HG02763 (cell line): ENCODE data around the gene MMP15.
"Not testable (repeated sequence)": the region's sequence is repeated elsewhere in the genome, so short reads cannot be mapped to it uniquely, and the experiment has no call there.

Experiments
- ATAC-seq: cut with Tn5 transposase; IDR thresholded peaks from one replicate; pipeline ENCODE4 v1.9.1; 2021; ENCODE audit warnings: mild to moderate bottlenecking, moderate library complexity; ENCODE audit not compliant: unreplicated experiment

The MMP15 gene

DNA sequence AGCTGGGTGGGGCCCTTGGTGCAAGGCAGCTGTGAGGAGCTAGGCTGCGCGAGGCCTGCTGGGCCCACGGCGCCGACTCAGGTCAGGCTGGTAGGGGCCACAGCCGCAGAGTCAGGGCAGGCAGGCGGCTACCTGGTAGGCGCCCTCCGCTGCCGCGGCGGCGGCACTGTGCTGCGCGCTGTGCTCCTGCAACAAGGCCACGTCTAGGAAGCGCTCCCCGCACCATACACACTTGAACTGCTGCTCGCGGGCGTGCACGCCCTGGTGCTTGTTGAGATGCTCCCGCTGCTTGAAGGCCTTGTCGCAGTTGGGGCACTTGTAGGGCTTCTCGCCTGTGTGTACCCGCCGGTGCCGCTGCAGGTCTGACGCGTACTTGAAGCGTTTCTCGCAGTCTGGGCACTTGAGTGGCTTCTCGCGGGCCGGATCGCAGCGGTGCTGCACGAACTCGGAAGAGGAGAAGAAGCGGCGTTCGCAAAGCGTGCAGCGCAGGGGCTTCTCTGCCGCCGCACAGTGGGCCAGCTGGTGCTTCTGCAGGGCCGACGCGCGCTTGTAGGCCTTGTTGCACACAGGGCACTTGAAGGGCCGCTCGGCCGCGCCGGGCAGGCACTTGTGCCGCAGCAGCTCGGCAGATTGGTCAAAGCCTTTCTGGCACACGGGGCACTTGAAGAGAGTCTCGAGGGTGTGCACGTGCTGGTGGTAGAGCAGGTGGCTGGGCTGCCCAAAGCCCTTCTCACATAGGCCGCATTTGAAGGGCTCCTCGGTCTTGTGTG, 29.0 kb upstream of the MMP15 start:
- ATAC-seq, result no peak

DNA sequence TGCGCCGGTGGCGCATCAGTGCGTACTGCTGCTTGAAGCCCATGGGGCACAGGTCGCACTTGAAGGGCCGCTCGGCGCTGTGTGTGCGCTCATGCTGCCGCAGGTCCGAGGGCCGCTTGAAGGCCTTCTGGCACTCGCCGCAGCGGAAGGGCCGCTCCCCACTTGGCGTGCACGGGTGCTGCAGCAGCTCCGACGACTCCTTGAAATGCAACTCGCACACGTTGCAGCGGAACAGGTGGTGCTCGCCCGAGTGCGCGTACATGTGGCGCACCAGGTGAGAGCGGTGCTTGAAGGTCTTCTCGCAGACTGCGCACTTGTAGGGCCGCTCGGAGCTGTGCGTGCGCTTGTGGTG, 28.4 kb upstream of the MMP15 start:
- no peak for ATAC-seq

DNA sequence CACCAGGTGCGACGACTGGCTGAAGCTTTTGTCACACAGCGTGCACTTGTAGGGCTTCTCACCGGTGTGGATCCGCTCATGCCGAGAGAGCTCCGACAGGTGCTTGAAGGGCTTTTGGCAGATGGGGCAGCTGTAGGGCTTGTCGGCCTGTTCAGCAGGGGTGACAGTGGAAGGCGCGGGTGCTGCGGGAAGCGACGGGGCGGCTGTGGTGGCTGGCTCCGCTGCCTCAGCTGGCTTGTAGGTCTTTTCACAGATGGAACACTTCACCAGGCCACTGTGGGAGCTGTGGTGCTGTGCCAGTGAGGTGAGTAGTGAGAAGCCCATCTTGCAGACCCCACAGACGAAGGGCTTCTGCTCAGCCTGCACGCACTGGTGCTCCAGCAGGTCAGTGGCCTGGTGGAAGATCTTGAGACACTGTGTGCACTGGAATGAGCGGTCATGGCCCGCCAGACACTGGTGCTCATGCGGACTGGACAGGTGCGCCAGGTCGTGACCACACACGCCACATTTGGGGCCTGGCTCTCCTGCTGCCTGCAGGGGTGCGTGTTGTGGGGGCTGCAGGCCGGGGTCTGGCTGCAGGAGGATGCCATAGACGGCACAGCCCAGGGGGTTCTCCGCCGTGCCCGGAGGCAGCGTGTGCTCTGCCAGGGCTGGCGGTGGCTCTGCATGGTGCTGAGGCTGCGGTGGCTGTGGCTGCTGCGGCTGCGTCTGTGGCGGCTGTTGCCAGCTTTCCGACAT, 27.9 kb upstream of the MMP15 start:
- no peak for ATAC-seq

DNA sequence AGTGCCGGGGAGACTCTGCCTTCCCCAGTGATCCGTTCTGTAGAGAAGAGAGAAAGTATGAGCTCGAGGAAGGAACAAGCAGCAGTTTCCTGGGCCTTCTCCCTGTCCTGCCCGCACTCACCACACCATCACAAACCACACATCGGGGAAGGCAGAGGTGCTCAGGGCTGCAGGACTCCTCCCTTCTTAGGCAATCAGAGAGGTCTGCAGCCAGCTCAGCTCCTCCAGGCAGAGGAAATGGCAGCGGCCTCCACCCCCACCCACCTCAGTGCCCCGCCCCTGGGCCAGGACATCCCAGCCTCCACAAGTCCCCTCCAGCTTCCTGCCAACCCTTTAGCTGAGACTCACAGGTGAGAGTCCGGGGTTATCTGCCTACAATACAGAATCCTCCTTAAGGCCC, 27.1 kb upstream of the MMP15 start:
- no peak for ATAC-seq

DNA sequence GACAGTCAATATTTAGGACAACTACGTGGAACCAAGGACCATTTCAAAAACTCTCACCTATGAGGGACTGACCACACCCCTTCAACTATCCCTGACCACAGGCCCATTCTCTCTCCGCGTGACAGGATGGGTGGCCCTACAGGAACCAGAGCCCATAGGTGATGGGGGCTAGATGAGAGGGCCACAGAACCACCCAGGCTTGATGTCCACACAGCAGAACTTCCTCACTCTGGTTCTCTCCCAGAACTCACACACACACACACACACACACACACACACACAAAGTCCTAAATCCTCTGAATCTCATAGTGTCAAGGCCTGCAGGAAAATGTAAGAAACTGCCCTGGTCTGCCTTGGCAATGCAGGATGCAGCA, 26.6 kb upstream of the MMP15 start:
- ATAC-seq, result no peak

DNA sequence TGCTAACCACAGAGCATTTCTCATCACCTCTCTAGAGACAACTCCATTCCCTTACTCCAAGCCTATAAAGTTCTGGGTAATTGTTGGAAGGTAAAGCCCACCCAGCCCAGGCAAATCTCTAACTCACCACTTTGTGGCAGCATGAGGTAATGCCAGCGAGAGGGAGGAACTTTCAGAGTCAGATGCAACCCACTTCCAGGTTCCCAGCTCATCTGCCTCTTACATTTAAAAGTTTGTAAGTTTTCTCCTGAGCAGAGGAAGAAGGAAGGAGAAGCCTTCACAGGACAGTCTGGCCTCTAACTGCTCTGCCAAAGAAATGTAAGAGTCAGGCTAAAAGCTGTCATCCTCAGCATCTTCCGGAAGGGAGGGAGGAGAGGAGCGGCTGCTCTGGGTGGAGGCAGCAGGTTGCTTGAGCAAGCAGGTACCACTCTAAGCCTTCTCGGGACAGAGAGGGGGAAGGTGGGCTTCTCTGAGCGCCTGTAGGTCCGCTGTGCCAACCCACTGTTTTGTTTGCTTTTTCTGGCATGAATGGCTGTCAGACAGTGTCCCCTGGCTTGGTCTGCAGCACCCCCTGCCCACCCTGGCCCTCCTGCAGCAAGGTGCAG, 26.1 kb upstream of the MMP15 start:
- ATAC-seq, result no peak

DNA sequence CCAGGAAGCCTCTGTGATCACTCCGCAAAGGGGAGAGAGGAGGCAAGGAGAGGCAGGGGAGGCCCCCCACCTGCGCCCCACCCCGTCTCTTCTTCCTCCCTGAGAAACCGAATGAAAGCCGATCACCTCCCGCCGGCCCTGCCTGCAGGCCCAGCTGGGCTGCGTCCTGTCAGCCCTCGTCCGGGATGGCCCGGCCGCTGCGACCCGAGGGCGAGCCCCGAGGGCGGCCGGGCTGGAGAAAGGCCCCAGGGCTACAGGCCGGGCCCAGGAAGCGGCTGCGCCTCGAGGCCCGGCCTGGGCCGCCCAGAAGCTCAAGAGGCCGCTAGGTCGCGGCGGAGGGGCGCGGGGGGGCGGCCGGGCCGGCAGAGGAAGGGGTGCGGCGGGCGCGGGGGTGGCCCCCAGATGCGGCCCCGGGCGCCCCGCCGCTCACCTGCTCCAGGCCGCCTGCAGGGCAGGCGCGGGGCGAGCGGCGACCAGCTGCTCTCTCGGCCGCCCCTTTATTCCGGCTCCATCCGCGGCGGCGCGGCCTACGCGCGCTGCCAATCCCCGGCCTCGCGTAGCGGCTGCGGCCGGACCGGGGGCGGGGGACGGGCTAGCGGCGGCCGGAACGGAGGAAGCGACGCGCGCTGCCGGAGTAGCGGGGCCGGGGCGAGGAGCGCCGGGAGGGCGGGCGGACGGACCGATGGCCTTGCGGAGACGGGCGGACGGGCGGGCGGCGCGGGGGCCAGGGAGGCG, 25.4 kb upstream of the MMP15 start, which contains the start of gene ZNF319:
TSS of gene ZNF319 (minus strand) at position 702 of the 735 bp plus-strand sequence. CDS start 2,407 bp downstream, outside the sequence.
- peak; percentile 16 for ATAC-seq

DNA sequence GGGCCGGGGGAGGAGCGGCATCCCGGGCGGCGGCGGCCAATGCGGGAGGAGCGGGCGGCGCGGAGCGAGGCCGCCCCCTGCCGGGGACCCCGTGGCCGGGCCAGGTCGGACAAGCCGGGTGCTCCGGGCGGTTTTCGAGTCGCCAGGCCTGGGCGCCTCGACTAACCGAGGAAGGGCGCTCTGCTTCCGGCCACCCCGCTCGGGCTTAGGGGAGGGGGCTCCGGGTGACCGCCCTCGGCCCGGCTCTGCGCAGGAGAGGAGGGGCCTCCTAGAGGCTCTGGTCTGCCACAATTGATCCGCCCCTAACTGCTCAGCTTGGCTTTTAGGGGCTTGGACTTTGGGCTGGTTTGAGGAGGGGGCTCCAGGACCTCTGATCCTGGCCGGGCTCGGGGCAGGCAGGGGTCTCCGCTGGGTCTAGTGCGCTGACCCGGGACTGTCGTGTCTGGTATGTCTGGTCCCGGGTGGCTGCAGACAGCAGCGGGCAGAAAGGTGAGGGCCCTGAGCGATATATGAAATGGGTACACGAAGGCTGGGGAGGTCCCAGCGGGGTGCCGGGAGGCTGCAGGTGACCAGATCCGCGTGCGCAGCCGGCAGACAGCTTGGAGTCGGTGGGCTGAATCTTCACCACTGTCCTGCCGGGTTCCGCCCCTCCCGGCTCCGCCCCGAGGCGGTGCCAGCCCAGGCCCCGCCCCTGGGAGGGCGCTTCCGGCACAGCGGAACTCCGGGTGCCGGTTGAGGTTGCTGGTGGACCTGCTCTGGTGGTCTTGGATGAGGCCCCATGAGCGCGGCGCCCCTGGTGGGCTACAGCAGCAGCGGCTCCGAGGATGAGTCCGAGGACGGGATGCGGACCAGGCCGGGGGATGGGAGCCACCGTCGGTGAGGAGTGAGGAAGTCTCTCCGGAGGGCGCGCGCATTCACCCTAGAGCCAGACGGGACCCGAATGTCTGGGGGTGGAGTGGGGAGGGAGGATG, 24.6 kb upstream of the MMP15 start, which contains the start of gene USB1:
TSS of gene USB1 (plus strand) at position 702 of the 971 bp plus-strand sequence. CDS start at position 779, 77 bp downstream.
- ATAC-seq, result peak; percentile 79

DNA sequence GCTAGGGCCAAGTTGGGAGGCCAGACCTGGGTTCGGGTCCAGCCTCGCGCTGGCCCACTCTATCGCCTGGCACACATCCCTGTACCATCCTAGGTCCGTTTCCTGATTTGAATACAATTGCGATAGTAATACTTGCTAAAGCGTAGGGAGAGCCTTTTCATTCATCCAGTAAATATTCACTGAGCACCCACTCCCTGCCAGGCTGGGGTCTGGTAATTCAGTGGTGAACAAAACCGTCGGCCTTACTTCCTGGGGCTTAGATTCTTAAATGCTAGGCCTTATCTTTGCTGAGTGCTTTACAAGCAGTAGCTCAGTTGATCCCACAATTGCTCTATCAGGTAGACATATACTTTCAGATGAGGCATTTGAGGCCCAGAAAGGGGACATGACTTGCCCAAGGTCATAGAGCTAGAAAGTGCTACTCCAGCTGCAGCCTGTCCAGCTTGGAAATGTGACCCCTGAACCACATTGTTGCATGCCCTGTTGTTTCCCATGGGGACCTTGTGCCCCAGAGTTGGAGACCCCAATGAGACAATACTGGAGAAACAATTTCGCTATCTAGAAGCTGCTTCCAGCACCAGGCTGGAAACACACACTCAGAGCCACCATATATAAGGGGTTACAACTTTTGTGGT, 23.7 kb upstream of the MMP15 start:
- no peak for ATAC-seq

DNA sequence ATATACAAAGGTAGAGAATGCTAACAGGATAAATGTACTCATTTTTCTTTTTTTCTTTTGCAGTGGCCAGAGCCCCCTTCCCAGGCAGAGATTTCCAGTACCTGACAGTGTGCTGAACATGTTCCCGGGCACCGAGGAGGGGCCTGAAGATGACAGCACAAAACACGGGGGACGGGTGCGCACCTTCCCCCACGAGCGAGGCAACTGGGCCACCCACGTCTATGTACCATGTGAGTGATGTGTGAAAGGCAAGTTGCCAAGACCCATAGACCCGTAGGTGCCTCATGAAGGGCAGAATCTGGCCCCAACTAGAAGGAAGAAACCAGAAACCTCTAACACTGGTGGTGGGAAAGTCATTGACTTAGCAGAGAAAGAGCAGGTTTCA, 23.1 kb upstream of the MMP15 start:
- ATAC-seq, result no peak

DNA sequence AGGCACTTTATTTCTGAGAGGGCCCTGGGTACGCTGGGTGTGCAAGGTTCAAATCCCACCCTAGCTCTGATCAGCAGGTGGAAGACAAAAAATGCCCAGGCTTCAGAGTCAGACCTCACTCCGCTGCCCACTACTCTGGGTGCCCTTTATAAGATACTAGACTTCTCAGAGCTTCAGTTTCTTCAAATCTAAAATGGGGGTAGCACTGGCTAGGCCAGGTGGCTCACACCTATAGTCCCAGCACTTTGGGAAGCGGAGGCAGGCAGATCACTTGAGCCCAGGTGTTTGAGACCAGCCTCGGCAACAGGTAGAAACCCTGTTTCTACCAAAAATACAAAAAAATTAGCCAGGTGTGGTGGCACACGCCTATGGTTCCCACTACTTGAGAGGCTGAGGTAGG, 22.6 kb upstream of the MMP15 start:
- ATAC-seq, result no peak

DNA sequence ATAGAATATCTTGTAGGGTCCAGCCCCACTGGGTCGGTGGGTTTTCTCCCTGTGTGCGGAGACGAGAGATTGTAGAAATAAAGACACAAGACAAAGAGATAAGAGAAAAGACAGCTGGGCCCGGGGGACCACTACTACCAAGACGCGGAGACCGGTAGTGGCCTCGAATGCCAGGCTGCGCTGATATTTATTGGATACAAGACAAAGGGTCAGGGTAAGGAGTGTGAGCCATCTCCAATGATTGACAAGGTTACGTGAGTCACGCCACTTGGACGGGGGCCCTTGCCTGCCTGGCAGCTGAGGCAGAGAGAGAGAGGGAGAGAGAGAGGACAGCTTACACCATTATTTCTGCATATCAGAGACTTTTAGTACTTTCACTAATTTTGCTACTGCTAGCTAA, 20.8 kb upstream of the MMP15 start:
- not testable (repeated sequence) for ATAC-seq

DNA sequence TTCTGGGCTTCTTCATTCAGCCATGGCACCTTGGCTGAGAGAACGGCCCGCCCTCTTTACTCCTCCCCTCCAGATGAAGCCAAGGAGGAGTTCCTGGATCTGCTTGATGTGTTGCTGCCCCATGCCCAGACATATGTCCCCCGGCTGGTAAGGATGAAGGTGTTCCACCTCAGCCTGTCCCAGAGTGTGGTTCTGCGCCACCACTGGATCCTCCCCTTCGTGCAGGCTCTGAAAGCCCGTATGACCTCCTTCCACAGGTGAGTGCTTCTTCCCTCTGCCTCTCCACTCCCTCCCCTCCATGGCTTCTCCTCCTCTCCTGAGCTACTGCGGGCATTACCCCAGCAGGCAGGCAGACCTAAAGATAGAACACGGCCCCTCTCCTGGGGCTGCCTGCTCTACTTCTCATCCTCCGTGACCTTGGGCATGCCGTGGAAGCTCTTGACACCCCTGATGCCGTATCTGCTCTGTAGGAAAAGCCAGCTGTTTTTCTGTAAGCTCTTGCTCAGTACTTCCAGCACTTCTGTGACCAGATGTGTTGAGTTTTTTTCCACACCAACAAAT, 15.6 kb upstream of the MMP15 start:
- ATAC-seq, result no peak

DNA sequence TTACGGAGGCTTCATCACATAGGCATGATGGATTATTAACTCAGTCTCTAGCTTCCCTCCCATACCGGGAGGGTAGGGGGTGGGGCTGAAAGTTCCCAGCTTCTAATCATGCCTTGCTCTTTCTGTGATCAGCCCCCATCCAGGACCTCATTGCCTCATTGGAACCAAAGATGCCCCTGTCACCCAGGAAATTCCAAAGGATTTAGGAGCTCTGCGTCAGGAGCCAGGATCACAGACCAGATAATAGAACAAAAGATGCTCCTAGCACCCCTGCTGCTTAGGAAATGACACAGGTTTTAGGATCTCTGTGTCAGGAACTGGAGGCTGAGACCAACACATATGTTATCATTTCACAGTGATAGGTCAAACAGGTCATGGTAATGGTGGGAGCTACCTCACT, 14.7 kb upstream of the MMP15 start:
- no peak for ATAC-seq

DNA sequence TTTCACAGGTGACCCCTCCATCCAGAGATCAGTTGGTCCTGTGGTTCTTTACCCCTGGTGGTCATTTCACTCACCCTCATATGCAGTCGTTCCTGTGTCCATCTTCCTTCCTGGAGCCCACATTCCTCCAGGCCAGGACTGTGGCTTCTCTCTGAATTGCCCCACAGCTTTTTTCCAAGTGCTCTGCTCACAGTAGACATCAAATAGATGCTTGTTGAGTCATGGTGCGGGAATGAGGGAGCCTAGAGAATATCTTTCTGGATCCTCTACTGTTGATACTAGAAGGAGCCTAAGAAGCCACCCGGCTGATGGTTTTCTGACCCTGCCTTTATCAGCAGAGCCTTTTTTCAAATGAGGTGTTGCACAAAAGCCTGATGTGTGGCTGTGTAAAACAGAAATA, 13.9 kb upstream of the MMP15 start:
- ATAC-seq, result no peak

DNA sequence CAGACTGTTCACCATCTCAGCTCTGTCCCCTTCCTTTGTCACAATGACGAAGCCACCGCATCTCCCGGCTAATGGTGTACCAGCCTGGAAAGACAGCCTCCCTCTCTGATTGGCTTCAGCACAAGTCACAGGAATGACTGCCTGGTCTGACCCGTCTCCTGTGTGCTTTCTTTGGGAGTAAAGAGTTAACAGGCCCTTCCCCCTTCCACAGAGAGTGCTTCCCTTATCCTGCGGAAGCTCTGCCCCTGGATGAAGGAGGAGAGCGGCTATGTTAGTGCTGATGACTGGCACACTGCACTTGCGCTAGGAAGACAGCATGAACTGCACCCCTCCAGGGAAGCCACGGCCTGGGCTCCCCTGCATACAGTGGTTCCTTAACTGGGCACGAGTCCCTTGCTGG, 13.1 kb upstream of the MMP15 start:
- no peak for ATAC-seq

DNA sequence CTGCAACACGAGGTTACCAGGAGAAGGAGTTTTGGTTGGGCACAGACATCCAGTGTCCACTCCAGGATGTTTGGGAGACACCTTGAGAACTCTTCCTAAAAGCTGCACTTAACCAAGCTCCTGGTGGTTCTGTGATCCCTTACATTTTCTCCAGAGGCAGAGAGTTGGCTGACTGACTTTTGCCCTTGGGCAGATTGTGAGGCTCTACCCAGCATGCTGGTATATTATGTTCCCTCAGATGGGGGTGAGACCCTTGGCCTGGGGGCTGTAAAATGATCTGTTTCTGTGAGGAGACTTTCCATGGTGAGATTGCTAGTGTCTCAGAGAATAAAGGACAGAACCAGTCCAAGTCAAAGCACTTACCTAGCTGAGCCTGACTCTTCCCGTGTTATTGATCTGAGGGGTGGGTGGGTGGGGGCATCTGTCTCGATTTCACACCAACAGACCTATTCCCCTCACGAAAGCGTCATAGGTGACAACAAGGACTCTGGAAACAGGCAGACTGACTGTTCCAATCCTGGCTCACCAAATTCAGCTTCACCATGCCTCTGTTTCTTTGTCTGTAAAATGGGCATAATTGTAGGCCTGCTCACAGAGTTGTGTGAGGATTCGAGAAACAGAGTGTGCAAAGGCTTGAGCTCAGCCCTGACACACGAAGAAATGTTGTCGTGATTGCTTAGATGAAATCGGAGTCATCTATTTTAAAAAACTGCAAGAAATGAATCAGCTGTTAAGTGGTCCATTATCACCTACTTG, 12.2 kb upstream of the MMP15 start:
- ATAC-seq, result no peak

DNA sequence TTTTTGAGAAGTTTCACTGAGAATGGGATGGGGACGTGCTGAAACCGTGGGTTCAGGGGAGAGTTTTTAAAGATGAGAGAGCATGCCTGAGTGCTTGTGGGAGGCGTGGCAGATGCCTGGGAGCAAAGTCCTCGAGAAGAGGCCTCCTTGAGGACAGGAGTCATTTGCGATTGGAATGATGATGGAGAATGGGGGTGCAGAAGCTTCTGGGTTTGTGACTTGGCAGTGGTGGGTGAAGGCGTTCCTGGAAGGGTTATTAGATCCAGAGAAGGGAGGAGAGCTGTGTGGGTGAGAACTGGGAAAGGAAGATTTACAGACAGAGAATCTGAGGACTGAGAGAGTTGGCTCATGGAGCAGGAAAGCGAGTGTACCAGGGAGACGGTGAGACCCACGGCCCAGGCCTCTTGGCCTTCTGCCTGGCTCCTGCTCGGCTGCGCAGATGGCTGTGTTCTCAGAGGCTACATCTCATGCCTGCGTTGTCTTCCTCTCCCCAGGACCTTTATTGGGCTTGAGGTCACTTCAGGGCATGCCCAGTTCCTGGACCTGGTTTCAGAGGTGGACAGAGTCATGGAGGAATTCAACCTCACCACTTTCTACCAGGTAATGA, 8.6 kb upstream of the MMP15 start:
- ATAC-seq, result no peak
